ENCODE results near the gene BRD3OS.

BRD3OS gene

DNA sequence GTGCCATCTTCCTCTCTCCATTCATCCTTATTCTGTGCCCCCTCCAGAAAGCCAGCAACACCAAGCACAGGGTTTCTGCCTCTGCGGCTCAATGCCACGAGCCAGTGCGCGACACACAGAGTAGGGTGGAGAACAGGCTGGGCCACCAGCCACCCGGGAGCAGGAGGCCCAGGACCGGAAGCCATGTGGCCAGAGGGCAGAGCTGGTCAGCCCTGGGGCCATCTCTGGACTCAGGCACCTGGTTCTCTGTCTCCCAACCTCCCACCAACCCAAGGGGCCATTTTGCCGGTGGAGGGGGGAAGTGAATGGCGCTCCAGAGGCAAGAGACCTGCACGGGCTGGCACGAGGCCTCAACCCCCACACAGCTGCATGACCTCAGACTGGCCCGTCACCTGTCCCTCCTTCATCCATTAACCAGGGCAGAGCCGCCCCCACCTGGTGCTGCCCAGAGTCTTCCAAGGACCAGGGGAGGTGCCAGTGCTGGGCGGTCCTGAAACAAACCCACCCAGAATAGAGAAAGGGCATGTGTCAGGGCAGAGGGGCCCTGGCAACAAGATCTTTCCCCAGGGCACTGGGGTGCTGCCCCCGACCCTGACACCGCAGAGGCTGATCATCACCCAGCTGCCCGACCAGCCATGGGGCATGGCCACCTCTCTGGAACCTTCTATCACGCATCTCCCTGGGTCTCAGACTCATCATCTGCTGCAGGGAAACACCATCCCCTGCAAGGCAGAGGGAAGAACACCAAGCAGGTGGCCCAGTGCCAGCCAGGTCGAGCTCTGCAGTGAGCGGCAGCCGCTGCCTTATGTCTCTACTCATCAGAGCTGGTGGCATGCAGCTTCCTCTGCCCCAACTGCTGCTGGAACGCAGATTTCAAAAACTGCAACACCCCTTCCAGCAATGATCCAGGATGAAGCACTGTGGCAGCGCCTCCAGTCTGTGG, 45.1 kb upstream of the BRD3OS start:
- no peak overlapping the region for H2AFZ ChIP-seq (ENCODE audit: low read depth, low read length)
- H3K9ac ChIP-seq (ENCODE audit: low read length), result peak overlapping the region; percentile 16; the same call in 1 of the 2 replicates
- peaks cover 18% of the 10 kb centered on the region for H3K36me3 ChIP-seq (replicated peaks; ENCODE audit: low read depth, low read length)
- peak overlapping the region; percentile 41 for H3K4me3 ChIP-seq (ENCODE audit: low read length)
- H3K4me1 ChIP-seq (ENCODE audit: low read length), result peaks cover 41% of the 10 kb centered on the region
- H3K9me3 ChIP-seq (ENCODE audit: insufficient read depth, low read length), result no peaks in the 10 kb centered on the region
- H3K79me2 ChIP-seq (ENCODE audit: low read length), result peaks cover 100% of the 10 kb centered on the region
- no peak overlapping the region for H3K27ac ChIP-seq (ENCODE audit: low read length)
- H3K4me2 ChIP-seq (ENCODE audit: low read length), result peak overlapping the region; percentile 70
- TF ChIP-seq EZH2phosphoT487 (IDR thresholded peaks at IDR 0.05; ENCODE audit: low read depth), result no peak
- TF ChIP-seq, protein P1, sequence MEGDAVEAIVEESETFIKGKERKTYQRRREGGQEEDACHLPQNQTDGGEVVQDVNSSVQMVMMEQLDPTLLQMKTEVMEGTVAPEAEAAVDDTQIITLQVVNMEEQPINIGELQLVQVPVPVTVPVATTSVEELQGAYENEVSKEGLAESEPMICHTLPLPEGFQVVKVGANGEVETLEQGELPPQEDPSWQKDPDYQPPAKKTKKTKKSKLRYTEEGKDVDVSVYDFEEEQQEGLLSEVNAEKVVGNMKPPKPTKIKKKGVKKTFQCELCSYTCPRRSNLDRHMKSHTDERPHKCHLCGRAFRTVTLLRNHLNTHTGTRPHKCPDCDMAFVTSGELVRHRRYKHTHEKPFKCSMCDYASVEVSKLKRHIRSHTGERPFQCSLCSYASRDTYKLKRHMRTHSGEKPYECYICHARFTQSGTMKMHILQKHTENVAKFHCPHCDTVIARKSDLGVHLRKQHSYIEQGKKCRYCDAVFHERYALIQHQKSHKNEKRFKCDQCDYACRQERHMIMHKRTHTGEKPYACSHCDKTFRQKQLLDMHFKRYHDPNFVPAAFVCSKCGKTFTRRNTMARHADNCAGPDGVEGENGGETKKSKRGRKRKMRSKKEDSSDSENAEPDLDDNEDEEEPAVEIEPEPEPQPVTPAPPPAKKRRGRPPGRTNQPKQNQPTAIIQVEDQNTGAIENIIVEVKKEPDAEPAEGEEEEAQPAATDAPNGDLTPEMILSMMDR (IDR thresholded peaks at IDR 0.05; ENCODE audit: low read depth, low read length), result no peak
- peaks cover 94% of the 10 kb centered on the region for H4K20me1 ChIP-seq (ENCODE audit: insufficient read depth, low read length)
- no peaks in the 10 kb centered on the region for H3K27me3 ChIP-seq (ENCODE audit: low read depth, low read length)

DNA sequence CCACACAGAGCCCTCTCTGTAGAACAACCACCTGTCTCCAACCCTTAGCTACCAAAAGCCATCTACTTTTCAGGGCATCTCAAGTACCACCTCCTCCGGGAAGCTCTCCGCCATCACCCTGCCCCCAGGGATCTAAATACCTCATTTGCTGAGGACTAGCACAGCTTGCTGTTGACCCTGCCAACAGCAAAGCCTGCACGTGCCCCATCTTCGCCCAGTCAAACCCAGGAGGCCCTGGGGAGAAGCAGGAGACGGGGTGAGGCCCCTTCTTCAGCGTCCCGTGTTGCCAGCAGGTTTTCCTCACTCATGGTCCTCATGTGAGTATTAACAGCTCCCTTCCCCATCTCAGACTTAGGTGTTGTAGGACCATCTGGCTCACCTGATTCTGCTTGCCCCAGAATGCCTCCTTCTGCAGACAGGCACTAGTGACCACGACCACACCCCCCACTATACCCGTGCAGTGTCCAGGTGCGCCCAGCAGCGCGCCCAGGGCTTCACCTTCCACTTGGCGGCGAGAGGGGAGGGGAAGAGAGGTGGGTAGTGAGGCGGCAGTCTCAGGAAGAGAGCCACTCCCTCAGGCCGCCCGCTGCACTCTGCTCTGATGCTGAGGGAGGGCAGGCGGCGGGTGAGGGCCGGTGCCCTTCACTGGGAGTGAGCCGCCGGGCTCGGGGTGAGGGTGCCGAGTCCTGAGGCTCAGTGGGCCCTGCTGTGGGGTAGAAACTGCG, 44.3 kb upstream of the BRD3OS start:
- peaks cover 19% of the 10 kb centered on the region for H3K36me3 ChIP-seq (replicated peaks; ENCODE audit: low read depth, low read length)

DNA sequence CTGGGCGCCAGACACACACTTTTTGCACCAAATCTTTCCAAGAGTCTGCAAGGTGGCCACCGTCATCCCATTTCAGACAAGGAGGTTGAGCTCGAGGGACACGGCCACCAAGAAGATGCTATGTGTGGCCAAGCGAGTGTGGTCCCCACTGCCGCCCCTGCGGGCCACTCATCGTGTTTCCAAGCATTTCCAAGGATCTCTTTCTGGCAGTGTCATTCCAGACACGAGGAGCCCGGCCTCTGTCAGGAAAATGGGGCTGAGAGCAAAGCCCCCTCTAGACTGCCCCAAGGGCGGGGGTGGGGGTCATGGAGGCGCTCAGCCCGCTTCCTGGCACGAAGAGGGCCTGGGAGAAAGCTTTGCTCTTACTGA, 43.7 kb upstream of the BRD3OS start:
- H3K79me2 ChIP-seq (ENCODE audit: low read length), result peaks cover 100% of the 10 kb centered on the region
- H3K27me3 ChIP-seq (ENCODE audit: low read depth, low read length), result no peaks in the 10 kb centered on the region
- H3K4me3 ChIP-seq (ENCODE audit: low read length), result no peak overlapping the region
- H3K4me2 ChIP-seq (ENCODE audit: low read length), result no peak overlapping the region
- no peak for TF ChIP-seq EZH2phosphoT487 (IDR thresholded peaks at IDR 0.05; ENCODE audit: low read depth)
- TF ChIP-seq, protein P1 (IDR thresholded peaks at IDR 0.05; ENCODE audit: low read depth, low read length), result no peak
- no peak overlapping the region for H2AFZ ChIP-seq (ENCODE audit: low read depth, low read length)
- peaks cover 41% of the 10 kb centered on the region for H3K4me1 ChIP-seq (ENCODE audit: low read length)
- no peaks in the 10 kb centered on the region for H3K9me3 ChIP-seq (ENCODE audit: insufficient read depth, low read length)
- peaks cover 22% of the 10 kb centered on the region for H3K36me3 ChIP-seq (replicated peaks; ENCODE audit: low read depth, low read length)
- H4K20me1 ChIP-seq (ENCODE audit: insufficient read depth, low read length), result peaks cover 95% of the 10 kb centered on the region
- H3K9ac ChIP-seq (ENCODE audit: low read length), result no peak overlapping the region
- no peak overlapping the region for H3K27ac ChIP-seq (ENCODE audit: low read length)

More for the DNA sequence above, 44.3 kb upstream of the BRD3OS start:
- Histone ChIP-seq H3K79me2 (ENCODE audit: low read length) (peaks cover 100% of the 10 kb centered on the region), H3K4me3 (ENCODE audit: low read length) (peak overlapping the region; percentile 41; the same call in 1 of the 2 replicates), H2AFZ (ENCODE audit: low read depth, low read length) (no peak overlapping the region), H3K27ac (ENCODE audit: low read length) (no peak overlapping the region), H3K4me2 (ENCODE audit: low read length) (peak overlapping the region; percentile 70), H3K9me3 (ENCODE audit: insufficient read depth, low read length) (no peaks in the 10 kb centered on the region), H3K4me1 (ENCODE audit: low read length) (peaks cover 41% of the 10 kb centered on the region), H3K9ac (ENCODE audit: low read length) (no peak overlapping the region), H4K20me1 (ENCODE audit: insufficient read depth, low read length) (peaks cover 95% of the 10 kb centered on the region), H3K27me3 (ENCODE audit: low read depth, low read length) (no peaks in the 10 kb centered on the region)
- TF ChIP-seq EZH2phosphoT487 (IDR thresholded peaks at IDR 0.05; ENCODE audit: low read depth), result no peak
- TF ChIP-seq, protein P1 (IDR thresholded peaks at IDR 0.05; ENCODE audit: low read depth, low read length), result no peak

All from OCI-LY3 (cell line).